PC-9 (cell line): ENCODE measurements around the gene RALB. TPM values are rescaled to one million over a fixed set of nuclear protein-coding genes. Genes with fewer than 3 reads are reported as not detected.
"Not testable (repeated sequence)": the region's sequence is repeated elsewhere in the genome, so short reads cannot be mapped to it uniquely, and the experiment has no call there.

Experiments used
- BruUV-seq: library from RNA; stranded (reverse); fragments of 400-500 nt; replicated peaks from 2 replicates; lab custom pipeline; 2021; lab: Mats Ljungman, UMichigan
- CTCF ChIA-PET: fragments of 300-600 bp; sonication (Branson Sonifier 250); formaldehyde crosslinking; loops from one replicate; lab custom pipeline; 2022; ENCODE audit warnings: antibody characterized with exemption; lab: Charles Lee
- POLR2A ChIA-PET: fragments of 300-600 bp; sonication (Branson Sonifier 250); formaldehyde crosslinking; loops from one replicate; lab custom pipeline; 2022; ENCODE audit warnings: antibody characterized with exemption; ENCODE audit not compliant: unreplicated experiment; lab: Charles Lee
- DNase-seq, 2 experiments: peaks; one replicate each; pipeline versions ENCODE4 v3.0.0 to v3.0.0-alpha.2; 2015 to 2022; ENCODE audit warnings: mixed read lengths in 1 of 2
- H2AFZ ChIP-seq: fragments of 200-600 bp; sonication (generic); 2 replicates; pipeline ENCODE4 v1.8.1; 2017; ENCODE audit warnings: antibody characterized with exemption
- H3F3A ChIP-seq: fragments of 200-600 bp; sonication (generic); 2 replicates; pipeline ENCODE4 v1.8.1; 2017; ENCODE audit warnings: antibody characterized with exemption, mild to moderate bottlenecking, low read depth; ENCODE audit not compliant: insufficient read depth
- H3K27ac ChIP-seq: fragments of 200-600 bp; sonication (generic); 2 replicates; pipeline ENCODE4 v1.6.1; 2016; ENCODE audit warnings: mixed run types
- H3K27me3 ChIP-seq: fragments of 200-600 bp; sonication (generic); 2 replicates; pipeline ENCODE4 v1.6.1; 2016; ENCODE audit warnings: low read depth, mixed run types; ENCODE audit not compliant: insufficient read depth
- H3K36me3 ChIP-seq: fragments of 200-600 bp; sonication (generic); 2 replicates; pipeline ENCODE4 v1.6.1; 2016; ENCODE audit warnings: low read depth, mixed run types
- H3K4me1 ChIP-seq: fragments of 200-600 bp; sonication (generic); replicated peaks from 2 replicates; pipeline ENCODE4 v1.6.1; 2016; ENCODE audit warnings: mixed run types; ENCODE audit not compliant: insufficient read depth
- H3K4me2 ChIP-seq: fragments of 200-600 bp; sonication (generic); 2 replicates; pipeline ENCODE4 v1.6.1; 2017; ENCODE audit warnings: mixed run types
- H3K4me3 ChIP-seq: fragments of 200-600 bp; sonication (generic); 2 replicates; pipeline ENCODE4 v1.6.1; 2016; ENCODE audit warnings: mixed run types
- H3K79me2 ChIP-seq: fragments of 200-600 bp; sonication (generic); 2 replicates; pipeline ENCODE4 v1.6.1; 2017; ENCODE audit warnings: low read depth, mixed run types
- H3K9me2 ChIP-seq: fragments of 200-600 bp; sonication (generic); 2 replicates; pipeline ENCODE4 v1.8.1; 2017; ENCODE audit warnings: mild to moderate bottlenecking; ENCODE audit not compliant: insufficient read depth
- H3K9me3 ChIP-seq: fragments of 200-600 bp; sonication (generic); 2 replicates; pipeline ENCODE4 v1.8.1; 2016; ENCODE audit warnings: low read depth; ENCODE audit not compliant: insufficient read depth
- H4K20me1 ChIP-seq: fragments of 200-600 bp; sonication (generic); 2 replicates; pipeline ENCODE4 v1.8.1; 2017; ENCODE audit not compliant: insufficient read depth
- EZH2 ChIP-seq: fragments of 200-600 bp; sonication (generic); IDR thresholded peaks from 2 replicates; pipeline ENCODE4 v1.8.0; 2017; ENCODE audit warnings: antibody characterized with exemption, low read depth
- intact Hi-C: fragments of 100-400 bp; cut with micrococcal nuclease; formaldehyde crosslinking; loops from one replicate; pipeline ENCODE4 v1.10.0; 2022; ENCODE audit not compliant: unreplicated experiment
- total RNA-seq: library from RNA; stranded (reverse); gene quantifications from 2 replicates; pipeline ENCODE4 v1.2.3, GENCODE V29; 2021
- TF ChIP-seq, protein P1 (sequence below): fragments of 200-600 bp; sonication (generic); conservative IDR thresholded peaks from 2 replicates; pipeline ENCODE4 v1.6.1; 2017; ENCODE audit warnings: mixed run types, antibody characterized with exemption, mild to moderate bottlenecking, moderate library complexity

RALB gene
- total RNA-seq, 1 experiment from 2014 or later, result 86.6 TPM

DNA sequence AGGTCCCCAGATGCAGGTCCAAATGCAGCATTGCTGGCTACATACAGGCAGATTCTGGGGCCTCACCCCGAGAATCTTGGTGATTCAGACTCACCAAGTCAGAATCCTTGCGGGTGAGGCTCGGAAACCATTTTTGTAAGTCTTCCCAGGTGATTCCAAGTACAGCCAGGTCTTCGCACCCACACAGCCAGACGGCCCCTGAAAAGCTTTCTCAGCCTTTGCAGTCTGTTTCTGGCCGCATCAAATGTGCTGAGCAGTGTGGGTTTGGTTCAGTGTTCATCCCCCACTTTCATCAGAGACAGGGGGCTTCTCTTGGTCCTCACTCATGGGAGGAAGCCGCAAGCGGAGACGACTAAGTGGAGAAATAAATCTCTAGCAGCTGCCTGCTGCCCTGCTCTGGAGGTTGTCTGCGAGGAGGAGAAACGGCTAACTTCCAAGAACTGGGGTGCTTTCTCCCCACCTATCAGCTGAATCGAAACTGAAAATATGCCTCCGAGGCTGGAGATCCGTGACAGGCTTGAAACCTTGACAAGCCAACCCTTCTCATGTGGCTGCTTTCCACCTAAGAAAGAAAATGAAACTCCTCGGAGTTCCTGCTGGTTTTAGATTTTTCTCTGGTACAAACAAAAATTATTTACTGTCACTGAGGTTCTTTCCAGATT, 20.5 kb upstream of the RALB start:
- no peaks in the 10 kb centered on the region for H3K79me2 ChIP-seq
- intact Hi-C loops, result loop anchor here (10.0 kb wide), 1 partner anchor 477 kb away; the partner anchor contains the start of gene PTPN4
- H3K9me3 ChIP-seq, result no peaks in the 10 kb centered on the region
- H3K4me1 ChIP-seq, result peaks cover 35% of the 10 kb centered on the region
- no peaks in the 10 kb centered on the region for H3K36me3 ChIP-seq
- no peaks in the 10 kb centered on the region for H4K20me1 ChIP-seq
- H3K27me3 ChIP-seq, result no peaks in the 10 kb centered on the region
- no peak overlapping the region for H3K4me3 ChIP-seq
- ChIA-PET POLR2A (interaction anchor here (0.6 to 0.7 kb wide), 2 partner anchors 9 to 33 kb away, joined by 5 to 8 read pairs; partner anchors contain the start of gene TMEM185B), CTCF (no interaction called here)
- H3F3A ChIP-seq, result peaks cover 11% of the 10 kb centered on the region; the same call in 1 of the 2 replicates
- peak in 1 of 2 experiments; percentile 29 for DNase-seq
- no peak overlapping the region for H3K4me2 ChIP-seq
- TF ChIP-seq, protein P1, sequence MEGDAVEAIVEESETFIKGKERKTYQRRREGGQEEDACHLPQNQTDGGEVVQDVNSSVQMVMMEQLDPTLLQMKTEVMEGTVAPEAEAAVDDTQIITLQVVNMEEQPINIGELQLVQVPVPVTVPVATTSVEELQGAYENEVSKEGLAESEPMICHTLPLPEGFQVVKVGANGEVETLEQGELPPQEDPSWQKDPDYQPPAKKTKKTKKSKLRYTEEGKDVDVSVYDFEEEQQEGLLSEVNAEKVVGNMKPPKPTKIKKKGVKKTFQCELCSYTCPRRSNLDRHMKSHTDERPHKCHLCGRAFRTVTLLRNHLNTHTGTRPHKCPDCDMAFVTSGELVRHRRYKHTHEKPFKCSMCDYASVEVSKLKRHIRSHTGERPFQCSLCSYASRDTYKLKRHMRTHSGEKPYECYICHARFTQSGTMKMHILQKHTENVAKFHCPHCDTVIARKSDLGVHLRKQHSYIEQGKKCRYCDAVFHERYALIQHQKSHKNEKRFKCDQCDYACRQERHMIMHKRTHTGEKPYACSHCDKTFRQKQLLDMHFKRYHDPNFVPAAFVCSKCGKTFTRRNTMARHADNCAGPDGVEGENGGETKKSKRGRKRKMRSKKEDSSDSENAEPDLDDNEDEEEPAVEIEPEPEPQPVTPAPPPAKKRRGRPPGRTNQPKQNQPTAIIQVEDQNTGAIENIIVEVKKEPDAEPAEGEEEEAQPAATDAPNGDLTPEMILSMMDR, result no peak
- BruUV-seq, result no TSS peak
- H3K9me2 ChIP-seq, result no peaks in the 10 kb centered on the region
- no peak overlapping the region for H3K27ac ChIP-seq
- no peak overlapping the region for H2AFZ ChIP-seq

DNA sequence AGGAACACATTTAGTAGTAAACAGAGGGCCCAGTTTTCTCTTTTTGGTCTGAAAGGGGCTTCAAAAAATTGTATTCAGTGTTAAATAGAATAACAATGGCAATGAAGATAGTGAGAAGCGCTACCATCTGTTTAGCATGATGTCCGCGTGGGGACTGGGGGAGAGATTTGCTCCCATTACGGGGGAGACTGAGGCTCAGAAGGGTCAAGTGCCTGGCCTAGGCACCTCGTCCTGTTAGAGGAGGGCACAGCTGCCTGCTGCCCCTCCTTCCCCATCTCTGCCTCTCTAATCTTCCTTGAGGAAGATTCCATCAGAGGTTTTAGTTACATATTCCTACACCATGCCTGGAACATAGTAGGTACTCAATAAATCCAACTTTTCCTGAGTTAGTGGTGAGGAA, 19.4 kb upstream of the RALB start:
- no peak for DNase-seq
- TF ChIP-seq EZH2, result no peak
- TF ChIP-seq, protein P1, result no peak
- H4K20me1 ChIP-seq, result no peaks in the 10 kb centered on the region
- H3F3A ChIP-seq, result peaks cover 18% of the 10 kb centered on the region
- H3K4me2 ChIP-seq, result no peak overlapping the region
- no peaks in the 10 kb centered on the region for H3K79me2 ChIP-seq
- POLR2A ChIA-PET, result no interaction called here
- H3K27me3 ChIP-seq, result no peaks in the 10 kb centered on the region
- CTCF ChIA-PET, result no interaction called here
- intact Hi-C loops, result loop anchor here (10.0 kb wide), 1 partner anchor 478 kb away; the partner anchor contains the start of gene PTPN4
- BruUV-seq, result no TSS peak
- no peak overlapping the region for H3K27ac ChIP-seq
- H3K4me1 ChIP-seq, result peaks cover 40% of the 10 kb centered on the region
- no peaks in the 10 kb centered on the region for H3K9me2 ChIP-seq
- H3K36me3 ChIP-seq, result no peaks in the 10 kb centered on the region
- no peak overlapping the region for H2AFZ ChIP-seq
- H3K9me3 ChIP-seq, result no peaks in the 10 kb centered on the region
- H3K4me3 ChIP-seq, result no peak overlapping the region

DNA sequence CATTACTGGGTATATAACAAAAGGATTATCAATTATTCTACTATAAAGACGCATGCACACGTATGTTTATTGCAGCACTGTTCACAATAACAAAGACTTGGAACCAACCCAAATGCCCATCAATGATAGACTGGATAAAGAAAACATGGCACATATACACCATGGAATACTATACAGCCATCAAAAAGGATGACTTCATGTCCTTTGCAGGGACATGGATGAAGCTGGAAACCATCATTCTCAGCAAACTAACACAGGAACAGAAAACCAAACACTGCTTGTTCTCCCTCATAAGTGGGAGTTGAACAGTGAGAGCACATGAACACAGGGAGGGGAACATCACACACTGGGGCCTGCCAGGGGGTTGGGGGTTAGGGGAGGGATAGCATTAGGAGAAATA, 17.5 kb upstream of the RALB start:
- CTCF ChIA-PET, result not testable (repeated sequence)
- POLR2A ChIA-PET, result interaction anchor here (0.6 kb wide), 1 partner anchor 10 kb away, joined by 3 read pairs; no protein-coding TSS in a partner anchor
- peaks cover 29% of the 10 kb centered on the region for H3F3A ChIP-seq

More for the DNA sequence above, 17.5 kb upstream of the RALB start:
- not testable (repeated sequence) for H3K79me2 ChIP-seq, H3K9me2 ChIP-seq, H3K9me3 ChIP-seq, H3K4me2 ChIP-seq, BruUV-seq, H2AFZ ChIP-seq, H3K27me3 ChIP-seq, H4K20me1 ChIP-seq, DNase-seq, H3K4me3 ChIP-seq, H3K27ac ChIP-seq, H3K36me3 ChIP-seq
- peaks cover 54% of the 10 kb centered on the region for H3K4me1 ChIP-seq
- intact Hi-C loops, result loop anchor here (5.0 to 10.0 kb wide), 3 partner anchors 317 to 480 kb away; partner anchors contain the start of gene PTPN4
